Nephron progenitor cell (in vitro differentiated cells): ENCODE data around the gene WDR72.
"Not testable (repeated sequence)": the region's sequence is repeated elsewhere in the genome, so short reads cannot be mapped to it uniquely, and the experiment has no call there.

ENCODE experiments used
- DNase-seq: peaks from one replicate; pipeline ENCODE4 v3.0.0; 2021
- H3K27ac Mint-ChIP-seq: 2 replicates; pipeline ENCODE4 v1.8.0; 2021; ENCODE audit warnings: mild to moderate bottlenecking, moderate library complexity, mixed read lengths
- H3K27me3 Mint-ChIP-seq: 2 replicates; pipeline ENCODE4 v1.8.0; 2021; ENCODE audit warnings: mild to moderate bottlenecking, low read depth, mixed read lengths; ENCODE audit not compliant: poor library complexity
- H3K36me3 Mint-ChIP-seq: 2 replicates; pipeline ENCODE4 v1.8.0; 2021; ENCODE audit warnings: low read depth, mixed read lengths
- H3K4me1 Mint-ChIP-seq: 2 replicates; pipeline ENCODE4 v1.8.0; 2021; ENCODE audit warnings: mixed read lengths
- H3K4me3 Mint-ChIP-seq: 2 replicates; pipeline ENCODE4 v1.8.0; 2021; ENCODE audit warnings: mild to moderate bottlenecking, moderate library complexity, mixed read lengths
- H3K9me3 Mint-ChIP-seq: 2 replicates; pipeline ENCODE4 v1.8.0; 2021; ENCODE audit warnings: mild to moderate bottlenecking, moderate library complexity, mixed read lengths
- CTCF ChIP-seq: fragments of 200-600 bp; sonication (generic); IDR thresholded peaks from 2 replicates; pipeline ENCODE4 v1.5.0; 2021; ENCODE audit warnings: antibody characterized with exemption

The WDR72 gene

GRCh38 chr15:53695365-53695764 is 64.1 kb downstream of the WDR72 start:
- Mint-ChIP-seq H3K27me3 (no peaks in the 10 kb centered on the region), H3K9me3 (peaks cover 2% of the 10 kb centered on the region), H3K36me3 (no peaks in the 10 kb centered on the region), H3K4me1 (no peaks in the 10 kb centered on the region), H3K27ac (no peak overlapping the region), H3K4me3 (no peak overlapping the region)
- no peak for DNase-seq
- no peak for TF ChIP-seq CTCF

GRCh38 chr15:53694476-53694874 is 65.0 kb downstream of the WDR72 start:
- Mint-ChIP-seq H3K9me3 (peaks cover 6% of the 10 kb centered on the region), H3K27ac (no peak overlapping the region), H3K4me1 (no peaks in the 10 kb centered on the region), H3K4me3 (no peak overlapping the region), H3K36me3 (no peaks in the 10 kb centered on the region), H3K27me3 (no peaks in the 10 kb centered on the region)
- no peak for DNase-seq
- no peak for TF ChIP-seq CTCF

GRCh38 chr15:53693729-53694475 is 65.6 kb downstream of the WDR72 start:
- Mint-ChIP-seq H3K9me3 (peaks cover 6% of the 10 kb centered on the region), H3K27me3 (no peaks in the 10 kb centered on the region), H3K27ac (no peak overlapping the region), H3K4me3 (no peak overlapping the region), H3K4me1 (no peaks in the 10 kb centered on the region), H3K36me3 (no peaks in the 10 kb centered on the region)
- TF ChIP-seq CTCF, result no peak
- no peak for DNase-seq

GRCh38 chr15:53684162-53684561 is 75.3 kb downstream of the WDR72 start:
- H3K27ac Mint-ChIP-seq, H3K9me3 Mint-ChIP-seq, H3K4me3 Mint-ChIP-seq, H3K4me1 Mint-ChIP-seq, H3K27me3 Mint-ChIP-seq, H3K36me3 Mint-ChIP-seq, DNase-seq: not testable (repeated sequence)

GRCh38 chr15:53681056-53681455 is 78.4 kb downstream of the WDR72 start:
- DNase-seq, result no peak
- TF ChIP-seq CTCF, result no peak
- Mint-ChIP-seq H3K36me3 (no peaks in the 10 kb centered on the region), H3K4me1 (peaks cover 8% of the 10 kb centered on the region), H3K27ac (no peak overlapping the region), H3K4me3 (no peak overlapping the region), H3K9me3 (peaks cover 4% of the 10 kb centered on the region), H3K27me3 (peaks cover 6% of the 10 kb centered on the region)

- no peak overlapping the region for H3K4me3 Mint-ChIP-seq
- peaks cover 7% of the 10 kb centered on the region for H3K27me3 Mint-ChIP-seq
- H3K9me3 Mint-ChIP-seq, result no peaks in the 10 kb centered on the region
- peaks cover 13% of the 10 kb centered on the region for H3K4me1 Mint-ChIP-seq
- H3K36me3 Mint-ChIP-seq, result no peaks in the 10 kb centered on the region
- no peak overlapping the region for H3K27ac Mint-ChIP-seq
- TF ChIP-seq CTCF, result no peak
- DNase-seq, result no peak
Observed at GRCh38 chr15:53675832-53676231, 83.6 kb downstream of the WDR72 start.
